ENCODE measurements around the gene KNSTRN. TPM values are rescaled to one million over a fixed set of nuclear protein-coding genes. Genes with fewer than 3 reads are reported as not detected.

The KNSTRN gene
- total and polyA plus RNA-seq, 2 of the 13 experiments (the other 11 are each of a cell fraction or from before 2014, with no cell fraction given) = 20.3 to 62.3 TPM

GRCh38 chr15:40382580-40383456 is at the start of gene KNSTRN (continued):
- TF ChIP-seq, protein P1, sequence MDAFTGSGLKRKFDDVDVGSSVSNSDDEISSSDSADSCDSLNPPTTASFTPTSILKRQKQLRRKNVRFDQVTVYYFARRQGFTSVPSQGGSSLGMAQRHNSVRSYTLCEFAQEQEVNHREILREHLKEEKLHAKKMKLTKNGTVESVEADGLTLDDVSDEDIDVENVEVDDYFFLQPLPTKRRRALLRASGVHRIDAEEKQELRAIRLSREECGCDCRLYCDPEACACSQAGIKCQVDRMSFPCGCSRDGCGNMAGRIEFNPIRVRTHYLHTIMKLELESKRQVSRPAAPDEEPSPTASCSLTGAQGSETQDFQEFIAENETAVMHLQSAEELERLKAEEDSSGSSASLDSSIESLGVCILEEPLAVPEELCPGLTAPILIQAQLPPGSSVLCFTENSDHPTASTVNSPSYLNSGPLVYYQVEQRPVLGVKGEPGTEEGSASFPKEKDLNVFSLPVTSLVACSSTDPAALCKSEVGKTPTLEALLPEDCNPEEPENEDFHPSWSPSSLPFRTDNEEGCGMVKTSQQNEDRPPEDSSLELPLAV (CRISPR knock-in tag; conservative IDR thresholded peaks at IDR 0.05; ENCODE audit: low read depth) = no peak
- TF ChIP-seq ZBTB1 (CRISPR knock-in tag; IDR thresholded peaks at IDR 0.05; ENCODE audit: borderline replicate concordance) (no peak), PRDM4 (CRISPR knock-in tag; IDR thresholded peaks at IDR 0.05; ENCODE audit: borderline replicate concordance) (no peak), ZFP37 (CRISPR knock-in tag; IDR thresholded peaks at IDR 0.05; ENCODE audit: borderline replicate concordance) (no peak), DMTF1 (CRISPR knock-in tag; IDR thresholded peaks at IDR 0.05) (0 out of 2 replicates have a peak, but pooled peaks have one; percentile 29), ZSCAN22 (CRISPR knock-in tag; IDR thresholded peaks at IDR 0.05) (no peak), MZF1 (CRISPR knock-in tag; IDR thresholded peaks at IDR 0.05; ENCODE audit: borderline replicate concordance) (no peak), MEIS1 (CRISPR knock-in tag; IDR thresholded peaks at IDR 0.05; ENCODE audit: borderline replicate concordance) (0 out of 2 replicates have a peak, but pooled peaks have one; percentile 46), ZNF674 (CRISPR knock-in tag; IDR thresholded peaks at IDR 0.05; ENCODE audit: low read depth) (no peak), GZF1 (CRISPR knock-in tag; IDR thresholded peaks at IDR 0.05) (peak; percentile 71; the same call in 1 of the 2 replicates), RBFOX2 (IDR thresholded peaks at IDR 0.05; ENCODE audit: low read depth, low read length) (peak; percentile 69; the same call in 1 of the 2 replicates), RXRA (CRISPR knock-in tag; IDR thresholded peaks at IDR 0.05) (no peak), LRRFIP1 (CRISPR knock-in tag; conservative IDR thresholded peaks at IDR 0.05) (no peak), SALL2 (CRISPR knock-in tag; IDR thresholded peaks at IDR 0.05) (0 out of 2 replicates have a peak, but pooled peaks have one; percentile 50), NFRKB (IDR thresholded peaks at IDR 0.05) (no peak), ATM (IDR thresholded peaks at IDR 0.05; ENCODE audit: borderline replicate concordance) (no peak), MXI1 (IDR thresholded peaks at IDR 0.05; ENCODE audit: borderline replicate concordance, low read depth, low read length) (peak; percentile 83; the same call in 1 of the 3 replicates)
- TF ChIP-seq, protein P2, sequence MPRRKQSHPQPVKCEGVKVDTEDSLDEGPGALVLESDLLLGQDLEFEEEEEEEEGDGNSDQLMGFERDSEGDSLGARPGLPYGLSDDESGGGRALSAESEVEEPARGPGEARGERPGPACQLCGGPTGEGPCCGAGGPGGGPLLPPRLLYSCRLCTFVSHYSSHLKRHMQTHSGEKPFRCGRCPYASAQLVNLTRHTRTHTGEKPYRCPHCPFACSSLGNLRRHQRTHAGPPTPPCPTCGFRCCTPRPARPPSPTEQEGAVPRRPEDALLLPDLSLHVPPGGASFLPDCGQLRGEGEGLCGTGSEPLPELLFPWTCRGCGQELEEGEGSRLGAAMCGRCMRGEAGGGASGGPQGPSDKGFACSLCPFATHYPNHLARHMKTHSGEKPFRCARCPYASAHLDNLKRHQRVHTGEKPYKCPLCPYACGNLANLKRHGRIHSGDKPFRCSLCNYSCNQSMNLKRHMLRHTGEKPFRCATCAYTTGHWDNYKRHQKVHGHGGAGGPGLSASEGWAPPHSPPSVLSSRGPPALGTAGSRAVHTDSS (CRISPR knock-in tag; conservative IDR thresholded peaks at IDR 0.05) = no peak
